Liver (tissue), 9 donors: Measurements from ENCODE around the gene TMEM125. TPM values are rescaled to one million over a fixed set of nuclear protein-coding genes. Genes with fewer than 3 reads are reported as not detected.

Experiments
- DNase-seq: peaks from one replicate; pipeline ENCODE4 v3.0.0-alpha.2; 2017; ENCODE audit warnings: low spot score
- H3K27ac ChIP-seq, 2 donors: one replicate each; pipeline ENCODE4 v1.7.0; 2013; ENCODE audit warnings: inconsistent platforms in 2 of 2, low read length in 2 of 2, control low read depth in 1 of 2, low read depth in 1 of 2, mild to moderate bottlenecking in 1 of 2
- H3K27me3 ChIP-seq, 4 donors: one replicate each; pipeline versions ENCODE4 v1.6.1 to v1.7.0; 2013; ENCODE audit warnings: low read length in 3 of 4, inconsistent platforms in 1 of 4, mild to moderate bottlenecking in 1 of 4, moderate library complexity in 1 of 4; ENCODE audit not compliant: control insufficient read depth in 4 of 4, insufficient read depth in 4 of 4
- H3K36me3 ChIP-seq, 4 donors: one replicate each; pipeline versions ENCODE4 v1.6.1 to v1.7.0; 2013; ENCODE audit warnings: low read length in 3 of 4, mild to moderate bottlenecking in 3 of 4, low read depth in 1 of 4, moderate library complexity in 1 of 4; ENCODE audit not compliant: control insufficient read depth in 4 of 4, insufficient read depth in 3 of 4
- H3K4me1 ChIP-seq, 4 donors: one replicate each; pipeline versions ENCODE4 v1.6.1 to v1.7.0; 2013; ENCODE audit warnings: low read length in 3 of 4, mild to moderate bottlenecking in 3 of 4, moderate library complexity in 1 of 4; ENCODE audit not compliant: control insufficient read depth in 4 of 4, insufficient read depth in 4 of 4
- H3K4me3 ChIP-seq, 3 donors: one replicate each; pipeline versions ENCODE4 v1.6.1 to v1.7.0; 2013; ENCODE audit warnings: low read length in 3 of 3, control low read depth in 1 of 3, low read depth in 1 of 3, mild to moderate bottlenecking in 1 of 3
- H3K9ac ChIP-seq, 2 donors: one replicate each; pipeline ENCODE4 v1.7.0; 2013; ENCODE audit warnings: low read length in 2 of 2, mild to moderate bottlenecking in 2 of 2, moderate library complexity in 2 of 2, control low read depth in 1 of 2, low read depth in 1 of 2
- H3K9me3 ChIP-seq, 4 donors: one replicate each; pipeline versions ENCODE4 v1.6.1 to v1.7.0; 2013; ENCODE audit warnings: low read length in 3 of 4; ENCODE audit not compliant: control insufficient read depth in 4 of 4
- EGR1 ChIP-seq, 2 donors: IDR thresholded peaks; 2 replicates each; pipeline ENCODE4 v1.6.1; 2016 to 2018; ENCODE audit warnings: antibody characterized with exemption in 2 of 2, low read depth in 2 of 2
- FOXA1 ChIP-seq: IDR thresholded peaks from 2 replicates; pipeline ENCODE4 v1.6.1; 2016; ENCODE audit warnings: antibody characterized with exemption
- FOXA2 ChIP-seq: IDR thresholded peaks from 2 replicates; pipeline ENCODE4 v1.6.1; 2016; ENCODE audit warnings: antibody characterized with exemption
- GABPA ChIP-seq, 2 donors: IDR thresholded peaks in 1 of 2; conservative IDR thresholded peaks in 1 of 2; 2 replicates each; pipeline ENCODE4 v1.6.1; 2016; ENCODE audit warnings: antibody characterized with exemption in 2 of 2, mild to moderate bottlenecking in 1 of 2, moderate library complexity in 1 of 2
- HNF4A ChIP-seq, 2 donors: conservative IDR thresholded peaks; 2 replicates each; pipeline ENCODE4 v1.6.1; 2016; ENCODE audit warnings: antibody characterized with exemption in 2 of 2, mild to moderate bottlenecking in 2 of 2
- HNF4G ChIP-seq: IDR thresholded peaks from 2 replicates; pipeline ENCODE4 v1.6.1; 2016; ENCODE audit warnings: antibody characterized with exemption
- JUND ChIP-seq, 2 donors: IDR thresholded peaks; 2 replicates each; pipeline ENCODE4 v1.6.1; 2016; ENCODE audit warnings: antibody characterized with exemption in 2 of 2
- NR2F2 ChIP-seq: IDR thresholded peaks from 2 replicates; pipeline ENCODE4 v1.6.1; 2016; ENCODE audit warnings: antibody characterized with exemption
- RAD21 ChIP-seq, 2 donors: IDR thresholded peaks; 2 replicates each; pipeline ENCODE4 v1.6.1; 2016; ENCODE audit warnings: antibody characterized with exemption in 2 of 2, mild to moderate bottlenecking in 2 of 2
- RXRA ChIP-seq, 2 donors: IDR thresholded peaks; 2 replicates each; pipeline ENCODE4 v1.6.1; 2017 to 2018; ENCODE audit warnings: antibody characterized with exemption in 2 of 2, mild to moderate bottlenecking in 1 of 2
- SP1 ChIP-seq: IDR thresholded peaks from 2 replicates; pipeline ENCODE4 v1.6.1; 2018; ENCODE audit warnings: antibody characterized with exemption, mild to moderate bottlenecking
- TAF1 ChIP-seq: conservative IDR thresholded peaks from 2 replicates; pipeline ENCODE4 v1.6.1; 2016; ENCODE audit warnings: antibody characterized with exemption, mild to moderate bottlenecking
- YY1 ChIP-seq: IDR thresholded peaks from 2 replicates; pipeline ENCODE4 v1.6.1; 2016; ENCODE audit warnings: antibody characterized with exemption, mild to moderate bottlenecking
- WGBS: extraction: QIAGEN DNeasy Blood & Tissue Kit; methylation state at CpG from one replicate; pipeline ENCODE4 v1.1.7; 2013; 5-methylcytosine and 5-hydroxymethylcytosine counted together
- polyA plus RNA-seq, 2 donors: library from polyadenylated mRNA; stranded (reverse) in 1 of 2; unstranded in 1 of 2; fragments of 200-250 nt in 1 of 2; fragments of >200 nt in 1 of 2; fragmentation: Nextera tagmentation in 1 of 2; extraction: Ambion mirVana in 1 of 2; gene quantifications; one replicate each; pipeline versions ENCODE4 v1.2.1 to v1.2.3, GENCODE V29; 2013 to 2015
- total RNA-seq, 2 donors: library from RNA; depleted of rRNA; stranded (reverse); fragments of >200 nt; gene quantifications; one replicate each; pipeline ENCODE4 v1.2.3, GENCODE V29; 2014
- TF ChIP-seq, protein P1 (sequence below): IDR thresholded peaks from 2 replicates; pipeline ENCODE4 v1.6.1; 2016; ENCODE audit warnings: antibody characterized with exemption
- TF ChIP-seq, protein P2 (sequence below): IDR thresholded peaks from 2 replicates; pipeline ENCODE4 v1.6.1; 2016; ENCODE audit warnings: antibody characterized with exemption
- TF ChIP-seq, protein P3 (sequence below): IDR thresholded peaks from 2 replicates; pipeline ENCODE4 v1.6.1; 2016; ENCODE audit warnings: antibody characterized with exemption
- TF ChIP-seq, protein P4 (sequence below): fragments of 150-350 bp; IDR thresholded peaks from 2 replicates; pipeline ENCODE4 v1.5.1; 2017; ENCODE audit warnings: improper control_type of control experiment, low read depth, low read length; ENCODE audit not compliant: missing input control
- TF ChIP-seq, protein P5 (sequence below): IDR thresholded peaks from 2 replicates; pipeline ENCODE4 v1.6.1; 2016; ENCODE audit warnings: antibody characterized with exemption, mild to moderate bottlenecking
- donor health status: healthy.
- donor health status: healthy.
- donor health status: healthy.
- donor health status: healthy.
- donor health status: healthy.

The TMEM125 gene
- total and polyA plus RNA-seq, 4 donors = 0.21 to 1.0 (median 0.69) TPM

DNA sequence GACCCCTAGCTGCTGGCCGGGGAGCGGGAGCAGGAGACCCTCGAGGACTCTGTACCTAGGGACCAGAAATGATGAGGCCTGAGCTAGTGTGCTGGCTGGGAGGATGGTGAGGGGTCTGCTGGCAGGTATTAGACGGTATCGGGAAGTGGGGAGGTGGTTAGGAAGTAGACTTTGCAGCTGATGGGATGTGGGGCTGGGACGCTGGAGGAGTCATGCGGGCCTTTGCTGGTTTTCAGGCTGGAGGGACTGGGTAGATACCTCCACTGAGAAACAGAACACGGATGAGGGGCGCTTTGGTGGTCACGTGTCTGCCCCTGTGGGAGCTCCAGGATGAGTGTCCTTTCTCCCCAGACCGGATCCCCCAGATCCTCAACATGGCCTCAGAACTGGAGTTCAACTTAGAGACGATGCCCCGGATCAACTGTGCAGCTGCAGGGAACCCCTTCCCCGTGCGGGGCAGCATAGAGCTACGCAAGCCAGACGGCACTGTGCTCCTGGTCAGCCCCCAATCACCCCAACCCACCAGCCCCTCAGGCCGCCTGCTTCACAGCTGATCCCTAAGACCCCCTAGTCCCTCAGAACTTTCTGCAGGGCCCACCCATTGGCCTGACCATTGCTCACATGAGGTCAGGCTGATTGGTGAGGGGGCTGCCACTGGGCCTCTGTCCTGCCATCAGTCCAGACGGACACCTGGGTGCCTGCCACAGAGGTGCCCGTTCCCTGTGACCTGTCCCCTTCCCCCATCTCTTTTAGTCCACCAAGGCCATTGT, 39.0 kb downstream of the TMEM125 start:
- no peaks in the 10 kb centered on the region for H3K36me3 ChIP-seq
- H3K9me3 ChIP-seq = no peaks in the 10 kb centered on the region
- no peak overlapping the region for H3K9ac ChIP-seq
- no peak overlapping the region for H3K4me3 ChIP-seq
- no peaks in the 10 kb centered on the region for H3K27me3 ChIP-seq
- H3K27ac ChIP-seq = no peak overlapping the region
- H3K4me1 ChIP-seq = peaks cover 15 to 33% (median 25%) of the 10 kb centered on the region in 4 donors
- no peak for TF ChIP-seq RAD21 (IDR thresholded peaks at IDR 0.05)
- no peak for DNase-seq
- WGBS = 96% methylated on average over 20 of the region's 20 CpGs

DNA sequence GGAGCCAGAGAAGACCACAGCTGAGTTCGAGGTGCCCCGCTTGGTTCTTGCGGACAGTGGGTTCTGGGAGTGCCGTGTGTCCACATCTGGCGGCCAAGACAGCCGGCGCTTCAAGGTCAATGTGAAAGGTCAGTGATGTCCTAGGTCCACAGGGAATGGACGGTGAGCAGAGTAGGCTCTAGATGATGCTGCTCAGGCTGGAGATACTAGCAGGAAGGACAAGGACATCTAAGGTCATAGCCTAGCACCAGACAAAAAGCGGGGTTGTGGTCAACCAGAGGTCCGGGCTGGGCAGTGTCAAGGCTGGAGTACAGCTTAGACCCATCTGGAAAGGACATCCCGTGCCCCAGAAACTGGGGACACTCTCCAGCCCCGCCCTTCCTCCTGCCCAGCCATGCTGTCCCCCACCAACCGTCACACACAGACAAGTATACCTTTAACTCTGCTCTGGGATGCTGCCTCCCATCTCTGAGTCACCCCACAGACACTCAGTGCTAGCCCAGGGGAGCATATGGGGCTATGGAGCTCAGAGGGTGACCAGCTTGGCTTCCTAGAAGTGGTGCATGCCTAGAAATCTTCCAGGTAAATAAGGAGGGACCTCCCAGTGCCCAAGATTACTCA, 39.7 kb downstream of the TMEM125 start:
- H3K9me3 ChIP-seq = no peaks in the 10 kb centered on the region
- DNase-seq = no peak
- H3K27ac ChIP-seq = no peak overlapping the region
- no peak overlapping the region for H3K9ac ChIP-seq
- peaks cover 13 to 32% (median 24%) of the 10 kb centered on the region in 4 donors for H3K4me1 ChIP-seq
- no peak overlapping the region for H3K4me3 ChIP-seq
- H3K27me3 ChIP-seq = no peaks in the 10 kb centered on the region
- TF ChIP-seq FOXA2 = no peak
- no peaks in the 10 kb centered on the region for H3K36me3 ChIP-seq
- WGBS = 91% methylated on average over 13 of the region's 13 CpGs

DNA sequence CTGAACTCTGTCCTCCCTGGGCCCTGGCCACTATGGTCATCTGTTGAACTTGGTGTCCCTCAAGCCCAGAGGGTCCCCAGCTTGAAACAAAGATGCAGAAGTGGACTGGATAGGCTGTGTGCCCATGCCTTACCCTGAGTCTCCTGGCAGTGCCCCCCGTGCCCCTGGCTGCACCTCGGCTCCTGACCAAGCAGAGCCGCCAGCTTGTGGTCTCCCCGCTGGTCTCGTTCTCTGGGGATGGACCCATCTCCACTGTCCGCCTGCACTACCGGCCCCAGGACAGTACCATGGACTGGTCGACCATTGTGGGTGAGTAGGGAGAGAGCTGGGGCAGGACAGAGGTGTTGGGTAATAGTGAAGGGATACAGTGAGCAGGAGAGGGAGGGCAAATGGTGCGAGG, 41.7 kb downstream of the TMEM125 start:
- no peak overlapping the region for H3K27ac ChIP-seq
- H3K9me3 ChIP-seq = no peaks in the 10 kb centered on the region
- H3K27me3 ChIP-seq = no peaks in the 10 kb centered on the region
- 94% methylated on average over 9 of the region's 9 CpGs for WGBS
- no peaks in the 10 kb centered on the region for H3K36me3 ChIP-seq
- no peak for DNase-seq
- no peak overlapping the region for H3K4me3 ChIP-seq
- H3K9ac ChIP-seq = no peak overlapping the region
- no peak for TF ChIP-seq EGR1 (IDR thresholded peaks at IDR 0.05; ENCODE audit: low read depth in 2 of 2)
- no peak for TF ChIP-seq HNF4G
- TF ChIP-seq, protein P1, sequence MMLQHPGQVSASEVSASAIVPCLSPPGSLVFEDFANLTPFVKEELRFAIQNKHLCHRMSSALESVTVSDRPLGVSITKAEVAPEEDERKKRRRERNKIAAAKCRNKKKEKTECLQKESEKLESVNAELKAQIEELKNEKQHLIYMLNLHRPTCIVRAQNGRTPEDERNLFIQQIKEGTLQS = no peak
- TF ChIP-seq, protein P2, sequence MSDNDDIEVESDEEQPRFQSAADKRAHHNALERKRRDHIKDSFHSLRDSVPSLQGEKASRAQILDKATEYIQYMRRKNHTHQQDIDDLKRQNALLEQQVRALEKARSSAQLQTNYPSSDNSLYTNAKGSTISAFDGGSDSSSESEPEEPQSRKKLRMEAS = no peak
- TF ChIP-seq RAD21 (IDR thresholded peaks at IDR 0.05) = no peak
- TF ChIP-seq, protein P3, sequence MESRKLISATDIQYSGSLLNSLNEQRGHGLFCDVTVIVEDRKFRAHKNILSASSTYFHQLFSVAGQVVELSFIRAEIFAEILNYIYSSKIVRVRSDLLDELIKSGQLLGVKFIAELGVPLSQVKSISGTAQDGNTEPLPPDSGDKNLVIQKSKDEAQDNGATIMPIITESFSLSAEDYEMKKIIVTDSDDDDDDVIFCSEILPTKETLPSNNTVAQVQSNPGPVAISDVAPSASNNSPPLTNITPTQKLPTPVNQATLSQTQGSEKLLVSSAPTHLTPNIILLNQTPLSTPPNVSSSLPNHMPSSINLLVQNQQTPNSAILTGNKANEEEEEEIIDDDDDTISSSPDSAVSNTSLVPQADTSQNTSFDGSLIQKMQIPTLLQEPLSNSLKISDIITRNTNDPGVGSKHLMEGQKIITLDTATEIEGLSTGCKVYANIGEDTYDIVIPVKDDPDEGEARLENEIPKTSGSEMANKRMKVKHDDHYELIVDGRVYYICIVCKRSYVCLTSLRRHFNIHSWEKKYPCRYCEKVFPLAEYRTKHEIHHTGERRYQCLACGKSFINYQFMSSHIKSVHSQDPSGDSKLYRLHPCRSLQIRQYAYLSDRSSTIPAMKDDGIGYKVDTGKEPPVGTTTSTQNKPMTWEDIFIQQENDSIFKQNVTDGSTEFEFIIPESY = no peak
- no peak for TF ChIP-seq JUND (IDR thresholded peaks at IDR 0.05)
- TF ChIP-seq NR2F2 = no peak
- TF ChIP-seq, protein P4, sequence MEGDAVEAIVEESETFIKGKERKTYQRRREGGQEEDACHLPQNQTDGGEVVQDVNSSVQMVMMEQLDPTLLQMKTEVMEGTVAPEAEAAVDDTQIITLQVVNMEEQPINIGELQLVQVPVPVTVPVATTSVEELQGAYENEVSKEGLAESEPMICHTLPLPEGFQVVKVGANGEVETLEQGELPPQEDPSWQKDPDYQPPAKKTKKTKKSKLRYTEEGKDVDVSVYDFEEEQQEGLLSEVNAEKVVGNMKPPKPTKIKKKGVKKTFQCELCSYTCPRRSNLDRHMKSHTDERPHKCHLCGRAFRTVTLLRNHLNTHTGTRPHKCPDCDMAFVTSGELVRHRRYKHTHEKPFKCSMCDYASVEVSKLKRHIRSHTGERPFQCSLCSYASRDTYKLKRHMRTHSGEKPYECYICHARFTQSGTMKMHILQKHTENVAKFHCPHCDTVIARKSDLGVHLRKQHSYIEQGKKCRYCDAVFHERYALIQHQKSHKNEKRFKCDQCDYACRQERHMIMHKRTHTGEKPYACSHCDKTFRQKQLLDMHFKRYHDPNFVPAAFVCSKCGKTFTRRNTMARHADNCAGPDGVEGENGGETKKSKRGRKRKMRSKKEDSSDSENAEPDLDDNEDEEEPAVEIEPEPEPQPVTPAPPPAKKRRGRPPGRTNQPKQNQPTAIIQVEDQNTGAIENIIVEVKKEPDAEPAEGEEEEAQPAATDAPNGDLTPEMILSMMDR = no peak
- TF ChIP-seq, protein P5, sequence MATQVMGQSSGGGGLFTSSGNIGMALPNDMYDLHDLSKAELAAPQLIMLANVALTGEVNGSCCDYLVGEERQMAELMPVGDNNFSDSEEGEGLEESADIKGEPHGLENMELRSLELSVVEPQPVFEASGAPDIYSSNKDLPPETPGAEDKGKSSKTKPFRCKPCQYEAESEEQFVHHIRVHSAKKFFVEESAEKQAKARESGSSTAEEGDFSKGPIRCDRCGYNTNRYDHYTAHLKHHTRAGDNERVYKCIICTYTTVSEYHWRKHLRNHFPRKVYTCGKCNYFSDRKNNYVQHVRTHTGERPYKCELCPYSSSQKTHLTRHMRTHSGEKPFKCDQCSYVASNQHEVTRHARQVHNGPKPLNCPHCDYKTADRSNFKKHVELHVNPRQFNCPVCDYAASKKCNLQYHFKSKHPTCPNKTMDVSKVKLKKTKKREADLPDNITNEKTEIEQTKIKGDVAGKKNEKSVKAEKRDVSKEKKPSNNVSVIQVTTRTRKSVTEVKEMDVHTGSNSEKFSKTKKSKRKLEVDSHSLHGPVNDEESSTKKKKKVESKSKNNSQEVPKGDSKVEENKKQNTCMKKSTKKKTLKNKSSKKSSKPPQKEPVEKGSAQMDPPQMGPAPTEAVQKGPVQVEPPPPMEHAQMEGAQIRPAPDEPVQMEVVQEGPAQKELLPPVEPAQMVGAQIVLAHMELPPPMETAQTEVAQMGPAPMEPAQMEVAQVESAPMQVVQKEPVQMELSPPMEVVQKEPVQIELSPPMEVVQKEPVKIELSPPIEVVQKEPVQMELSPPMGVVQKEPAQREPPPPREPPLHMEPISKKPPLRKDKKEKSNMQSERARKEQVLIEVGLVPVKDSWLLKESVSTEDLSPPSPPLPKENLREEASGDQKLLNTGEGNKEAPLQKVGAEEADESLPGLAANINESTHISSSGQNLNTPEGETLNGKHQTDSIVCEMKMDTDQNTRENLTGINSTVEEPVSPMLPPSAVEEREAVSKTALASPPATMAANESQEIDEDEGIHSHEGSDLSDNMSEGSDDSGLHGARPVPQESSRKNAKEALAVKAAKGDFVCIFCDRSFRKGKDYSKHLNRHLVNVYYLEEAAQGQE = no peak
- TF ChIP-seq HNF4A (conservative IDR thresholded peaks at IDR 0.05) = no peak
- TF ChIP-seq FOXA1 = no peak
- no peak for TF ChIP-seq SP1
- no peak for TF ChIP-seq TAF1
- TF ChIP-seq GABPA (IDR thresholded peaks at IDR 0.05 in 1 of 2, conservative IDR thresholded peaks at IDR 0.05 in 1 of 2) = no peak
- no peak for TF ChIP-seq RXRA (IDR thresholded peaks at IDR 0.05)
- TF ChIP-seq FOXA2 = no peak
- TF ChIP-seq YY1 = no peak
- peaks cover 13 to 37% (median 26%) of the 10 kb centered on the region in 4 donors for H3K4me1 ChIP-seq
